T1000 (cell line): Measurements from ENCODE around the gene ATP11A.
A peak's percentile ranks its signal among the peaks of the same experiment; 100 is the strongest.

Experiments used
- DNase-seq: peaks from one replicate; lab custom pipeline; 2025; ENCODE audit warnings: mixed read lengths; lab: John Stamatoyannopoulos, UW

Gene ATP11A

DNA sequence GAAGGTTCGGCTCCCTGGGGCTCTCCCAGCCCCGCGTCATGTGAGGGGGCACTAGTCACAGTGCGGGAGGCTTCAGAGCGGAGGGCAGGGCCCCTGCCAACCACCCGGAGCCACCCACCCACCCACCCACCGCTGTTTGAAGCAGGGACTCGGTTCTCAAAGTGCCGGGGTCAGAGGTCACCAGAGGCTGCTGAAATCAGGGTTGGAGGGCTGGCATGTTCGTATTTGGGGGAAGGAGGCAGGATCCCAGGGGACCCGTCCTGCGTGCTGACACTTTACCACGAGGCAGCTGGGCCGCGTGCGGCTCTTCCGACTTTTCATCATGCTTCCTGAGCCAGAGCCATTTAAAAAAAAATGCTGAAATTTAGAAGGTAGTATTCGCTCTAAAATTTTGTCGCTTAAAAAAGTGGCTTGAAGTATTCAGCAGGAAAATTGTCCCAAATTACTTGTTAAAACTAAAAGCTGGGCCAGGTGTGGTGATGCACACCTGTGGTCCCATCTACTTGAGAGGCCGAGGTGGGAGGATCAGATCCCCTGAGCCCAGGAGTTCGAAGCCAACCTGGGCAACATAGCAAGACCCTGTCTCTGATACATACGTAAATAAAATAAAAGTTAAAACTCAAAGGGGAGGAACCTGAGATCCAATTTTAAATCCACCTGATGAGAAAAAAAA, 21.2 kb downstream of the ATP11A start:
- no peak for DNase-seq

- peak; percentile 90 for DNase-seq
Observed at GRCh38 chr13:112711528-112712265, 21.9 kb downstream of the ATP11A start.

DNA sequence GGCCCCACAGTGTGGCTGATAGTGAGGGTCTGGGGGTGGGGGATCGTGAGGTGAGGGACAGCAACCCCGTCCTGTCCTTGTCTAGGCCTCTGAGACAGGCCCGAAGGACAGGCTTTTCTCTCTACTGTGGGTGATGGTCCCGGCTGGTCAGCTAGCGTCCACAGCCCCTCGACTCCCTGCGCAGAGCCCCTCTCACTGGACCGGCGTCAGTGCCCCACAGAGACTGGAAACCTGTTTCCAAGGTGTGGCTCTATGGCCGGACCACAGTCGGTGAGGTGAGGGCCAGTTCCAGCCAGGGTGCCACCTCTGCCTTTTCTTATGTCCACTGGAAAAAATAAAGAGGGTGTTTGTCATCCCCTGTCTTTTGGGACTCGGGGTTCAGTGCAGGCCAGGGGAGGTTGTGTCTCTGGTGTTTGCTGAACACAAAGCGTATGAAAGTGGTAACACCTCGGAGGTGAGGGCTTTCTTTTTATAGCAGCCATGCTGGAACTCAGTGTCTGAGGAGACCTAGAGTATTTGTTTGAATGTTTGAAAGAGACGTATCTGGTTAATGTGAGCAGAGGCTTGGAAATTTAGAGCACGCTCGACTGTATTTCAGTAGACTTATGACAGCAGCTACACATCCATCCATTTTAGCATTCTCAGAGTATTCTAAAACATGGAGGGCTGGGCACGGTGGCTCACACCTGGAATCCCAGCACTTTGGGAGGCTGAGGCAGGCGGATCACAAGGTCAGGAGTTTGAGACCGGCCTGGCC, 22.8 kb downstream of the ATP11A start:
- no peak for DNase-seq

DNA sequence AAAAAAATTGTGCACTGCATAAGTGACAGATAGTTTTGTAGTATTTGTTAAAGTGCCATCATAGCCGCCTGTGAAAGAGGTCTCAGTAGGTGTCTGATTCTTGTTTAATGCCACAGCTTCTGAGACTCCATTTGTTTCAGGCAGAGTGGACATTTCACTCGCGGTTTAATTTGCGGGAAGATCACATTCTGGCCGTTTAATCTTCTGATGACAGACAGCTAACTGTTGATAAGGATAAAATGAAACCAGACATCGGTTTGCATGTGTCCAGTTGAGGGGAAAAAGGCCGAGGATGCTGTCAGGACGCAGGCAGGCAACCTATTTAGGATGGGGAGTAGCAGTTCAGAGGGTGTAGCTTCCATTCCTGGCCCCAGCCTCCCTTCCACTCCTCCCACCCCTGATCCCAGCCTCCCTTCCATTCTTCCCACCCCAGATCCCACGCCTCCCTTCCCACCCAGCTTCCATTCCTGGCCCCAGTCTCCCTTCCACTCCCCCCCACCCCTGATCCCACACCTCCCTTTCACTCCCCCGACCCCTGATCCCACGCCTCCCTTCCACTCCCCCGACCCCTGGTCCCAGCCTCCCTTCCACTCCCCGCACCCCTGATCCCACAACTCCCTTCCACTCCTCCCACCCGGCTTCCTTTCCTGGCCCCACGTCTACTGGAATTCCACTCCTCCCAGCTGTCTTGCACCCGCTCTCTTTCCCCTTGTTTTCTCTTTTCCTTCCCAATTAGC, 23.8 kb downstream of the ATP11A start:
- no peak for DNase-seq

DNA sequence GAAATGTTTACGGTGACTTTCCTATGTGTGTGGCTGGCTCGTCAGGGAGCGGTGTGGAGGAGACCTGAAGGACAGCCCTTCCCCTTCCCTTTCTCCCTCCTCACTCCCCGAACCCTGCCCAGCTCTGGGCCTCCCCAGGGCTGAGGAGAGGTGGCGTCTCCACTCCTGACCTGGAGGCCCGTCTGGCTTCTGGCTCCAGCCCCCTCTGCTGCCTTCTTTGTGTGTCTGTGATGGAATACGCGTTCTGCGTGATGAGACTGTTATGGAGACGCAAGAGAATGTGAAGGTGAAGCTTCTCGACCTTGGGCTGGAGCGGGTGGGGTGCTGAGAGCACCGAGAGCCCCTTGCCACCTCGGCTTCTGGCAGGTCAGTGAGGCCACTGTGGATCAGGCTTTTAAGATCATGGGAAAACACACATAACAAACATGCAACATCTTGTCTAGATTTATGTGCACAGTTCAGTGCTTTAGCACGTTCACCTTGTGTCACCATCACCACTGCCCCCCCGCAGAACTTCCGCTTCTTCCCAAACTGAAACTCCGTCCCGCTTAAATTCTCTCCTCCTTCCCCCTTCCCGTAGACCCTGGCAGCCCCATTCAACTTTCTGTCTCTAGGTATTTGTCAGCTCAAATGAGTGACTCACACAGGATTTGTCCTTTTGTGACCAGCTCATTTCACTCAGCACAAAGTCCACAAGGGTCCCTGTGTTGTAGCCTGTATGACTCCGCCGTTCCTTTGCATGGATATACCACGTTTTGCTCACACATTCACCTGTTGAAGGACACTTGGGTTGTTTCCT, 24.7 kb downstream of the ATP11A start:
- DNase-seq, result no peak

GRCh38 chr13:112715210-112715609, 25.4 kb downstream of the ATP11A start:
- no peak for DNase-seq

DNA sequence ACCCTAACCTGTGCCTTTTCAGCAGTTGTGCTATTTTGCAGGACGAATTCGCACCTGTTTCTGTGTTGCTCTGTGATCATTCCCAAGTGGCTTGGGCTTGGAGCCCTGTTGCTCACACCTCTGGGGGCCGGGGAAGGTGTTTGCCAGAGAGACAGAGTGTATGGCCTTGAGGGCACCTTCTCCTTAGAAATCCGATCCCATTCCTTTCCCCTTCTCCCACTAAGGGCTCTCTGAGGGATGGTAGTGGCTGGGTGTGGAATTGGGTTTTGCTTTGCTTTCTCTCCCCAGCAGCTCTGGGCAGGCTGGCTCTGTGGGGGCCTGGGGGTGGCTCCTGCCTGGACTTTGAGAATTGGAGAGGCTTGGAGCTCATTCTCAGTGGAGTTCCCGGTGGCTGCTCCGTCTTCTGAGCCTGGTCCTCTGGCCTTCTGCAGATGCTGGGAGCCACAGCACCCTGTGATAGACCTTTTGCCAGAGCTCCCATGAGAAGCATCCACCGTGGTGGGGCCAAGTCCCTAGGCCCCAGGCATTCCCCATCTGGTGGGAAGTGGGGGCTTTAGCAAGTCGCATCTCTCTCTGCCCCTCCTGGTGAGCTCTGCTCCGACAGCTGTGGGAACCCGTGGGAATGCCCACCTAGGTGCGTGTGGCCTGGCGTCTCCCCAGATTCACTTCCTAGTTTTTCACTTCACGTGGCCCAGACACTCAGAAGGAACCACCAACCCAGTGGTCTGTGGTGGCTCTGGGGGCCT, 26.1 kb downstream of the ATP11A start:
- no peak for DNase-seq

DNA sequence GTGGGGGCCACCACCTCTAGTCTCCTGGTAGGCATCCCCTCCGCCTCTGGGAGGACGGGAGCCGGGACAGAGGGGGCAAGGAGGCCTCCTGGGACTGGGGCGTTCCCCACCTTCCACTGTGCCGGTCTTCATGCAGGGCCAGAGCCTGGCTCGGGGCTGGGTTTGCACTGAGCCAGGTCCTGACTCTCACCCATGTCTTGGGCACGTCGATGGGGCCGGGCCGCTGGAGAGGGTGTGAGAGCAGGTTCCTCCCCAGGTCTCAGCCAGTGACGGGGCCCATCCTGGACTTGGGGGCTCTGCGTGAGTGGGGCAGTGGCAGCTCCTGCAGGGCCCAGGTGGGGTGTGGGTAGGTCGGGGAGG, 26.6 kb downstream of the ATP11A start:
- DNase-seq, result no peak

DNA sequence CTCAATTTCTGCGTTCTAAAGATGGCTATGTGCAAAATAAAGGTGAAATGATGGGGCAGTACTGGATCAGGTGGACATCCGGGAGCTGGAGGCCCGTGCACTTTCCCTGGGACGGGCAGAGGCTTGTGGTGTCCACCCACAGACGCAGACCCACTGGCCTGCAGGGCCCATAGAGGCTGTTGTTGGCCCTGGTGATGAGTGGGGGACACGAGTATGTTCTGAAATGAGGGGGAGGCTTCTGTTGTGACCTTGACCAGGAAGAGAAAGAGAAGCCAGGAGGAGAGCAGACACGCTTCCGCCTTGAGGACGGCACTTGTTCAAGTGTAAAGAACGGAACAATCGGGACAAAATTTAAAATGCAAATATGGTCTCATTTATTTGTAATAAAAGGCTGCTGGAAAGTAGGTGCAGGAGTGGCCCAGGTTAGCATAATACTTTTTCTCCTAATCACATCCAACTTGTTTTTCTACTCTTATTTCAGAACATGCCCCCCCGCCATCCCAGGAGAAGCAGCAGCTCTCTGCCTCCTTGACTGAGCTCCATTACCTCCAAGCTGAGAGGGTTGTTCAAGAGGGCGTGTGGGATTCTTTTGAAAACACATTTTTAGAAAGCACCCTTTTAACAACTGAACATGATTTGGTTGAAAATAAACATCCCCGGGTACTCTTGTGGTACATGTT, 27.1 kb downstream of the ATP11A start:
- no peak for DNase-seq

GRCh38 chr13:112718318-112718717, 28.5 kb downstream of the ATP11A start:
- DNase-seq, result no peak

DNA sequence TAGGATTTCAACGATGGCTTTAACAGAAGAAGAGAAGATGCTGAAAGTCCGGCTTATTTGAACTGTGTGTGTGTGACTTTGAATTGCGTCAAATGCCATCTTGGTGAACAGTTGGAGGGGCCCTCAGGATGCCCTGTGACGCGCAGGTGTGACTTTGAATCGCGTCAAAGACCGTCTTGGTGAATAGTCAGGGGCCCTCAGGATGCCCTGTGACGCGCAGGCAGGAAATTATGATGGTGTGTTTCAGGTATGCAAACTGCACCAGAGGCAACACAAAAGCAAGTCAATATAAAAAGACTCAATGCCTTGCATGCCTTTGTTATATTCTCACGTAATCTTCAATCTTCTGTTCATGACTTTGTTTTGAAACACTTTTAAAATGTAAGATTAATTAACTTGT, 29.2 kb downstream of the ATP11A start:
- no peak for DNase-seq

- no peak for DNase-seq
Observed at GRCh38 chr13:112719556-112719955, 29.7 kb downstream of the ATP11A start.

GRCh38 chr13:112720251-112720650, 30.4 kb downstream of the ATP11A start:
- no peak for DNase-seq

- no peak for DNase-seq
Observed at GRCh38 chr13:112720814-112721197, 31.0 kb downstream of the ATP11A start.

- no peak for DNase-seq
Observed at GRCh38 chr13:112721198-112722104, 31.6 kb downstream of the ATP11A start.

GRCh38 chr13:112722433-112723263, 32.8 kb downstream of the ATP11A start:
- DNase-seq, result peak; percentile 99

GRCh38 chr13:112723771-112724170, 33.9 kb downstream of the ATP11A start:
- no peak for DNase-seq

DNA sequence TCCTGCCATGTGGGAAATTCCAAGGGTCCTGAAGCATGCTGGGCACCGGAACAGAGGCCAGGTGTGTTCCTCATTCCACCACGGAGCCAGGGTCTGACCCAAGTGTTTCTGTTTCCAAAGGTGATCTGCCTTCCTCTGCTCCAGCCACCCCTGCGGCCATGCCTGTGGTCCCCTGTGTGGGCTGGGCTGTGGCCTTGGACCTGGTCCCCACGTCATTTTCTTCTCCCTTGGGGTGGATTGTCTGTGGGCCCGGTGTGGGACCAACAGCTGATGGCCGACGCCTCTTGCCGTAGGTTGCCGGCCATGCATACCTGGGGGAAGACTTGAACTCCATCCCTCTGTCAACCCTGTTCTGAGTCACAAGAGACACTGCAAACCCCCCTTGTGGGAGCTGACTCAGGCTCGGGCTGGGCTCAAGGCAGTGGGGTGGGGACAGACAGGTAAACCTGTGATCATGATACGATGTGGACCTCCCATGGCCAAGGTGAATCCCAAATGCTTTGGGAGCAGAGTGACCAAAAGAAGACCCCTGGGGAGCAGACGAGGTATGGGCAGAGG, 35.0 kb downstream of the ATP11A start:
- DNase-seq, result no peak
